GM12878 (cell line): ENCODE results near the gene DCDC2. TPM values are rescaled to one million over a fixed set of nuclear protein-coding genes. Genes with fewer than 3 reads are reported as not detected.
"Not testable (repeated sequence)": the region's sequence is repeated elsewhere in the genome, so short reads cannot be mapped to it uniquely, and the experiment has no call there.

ENCODE experiments used
- ATAC-seq: fragments of 200-7000 bp; cut with Tn5 transposase; 3 replicates; pipeline ENCODE4 v1.9.1; 2020; ENCODE audit warnings: mild to moderate bottlenecking, moderate library complexity
- BruUV-seq: library from RNA; stranded (reverse); fragments of 400-500 nt; replicated peaks from 2 replicates; lab custom pipeline; 2021; lab: Mats Ljungman, UMichigan
- CTCF ChIA-PET: fragments of 300-600 bp; sonication (Branson Sonifier 250); formaldehyde crosslinking; extraction: SDS; loops from one replicate; lab custom pipeline; 2021; ENCODE audit warnings: inconsistent platforms; lab: Yijun Ruan, JAX
- POLR2A ChIA-PET: fragments of 350-600 bp; formaldehyde crosslinking; extraction: SDS; loops from one replicate; lab custom pipeline; 2021; ENCODE audit warnings: inconsistent platforms; lab: Charles Lee
- RAD21 ChIA-PET: fragments of 300-600 bp; sonication (Branson Sonifier 250); formaldehyde crosslinking; loops from one replicate; lab custom pipeline; 2023; ENCODE audit warnings: antibody characterized with exemption; ENCODE audit not compliant: unreplicated experiment; lab: Charles Lee
- SMC1A ChIA-PET: fragments of 300-600 bp; sonication (Branson Sonifier 250); formaldehyde crosslinking; loops from one replicate; lab custom pipeline; 2023; ENCODE audit not compliant: unreplicated experiment, uncharacterized antibody; lab: Charles Lee
- DNase-seq: peaks from one replicate; pipeline ENCODE4 v3.0.0-alpha.2; 2011; ENCODE audit warnings: low read depth, low spot score
- FAIRE-seq: peaks from 3 replicates; lab custom pipeline; 2011; peaks lifted over from hg19 to GRCh38; lab: Jason Lieb, UNC
- H2AFZ ChIP-seq: 2 replicates; pipeline ENCODE4 v1.6.0; 2011; ENCODE audit warnings: low read depth, low read length, control low read depth; ENCODE audit not compliant: control insufficient read depth
- H3K27ac ChIP-seq: 2 replicates; pipeline ENCODE4 v1.5.1; 2011; ENCODE audit warnings: control low read depth; ENCODE audit not compliant: control insufficient read depth, insufficient read depth
- H3K27me3 ChIP-seq, 2 experiments: replicated peaks in 1 of 2; 2 replicates each; pipeline versions ENCODE4 v1.6.0 to v1.6.1; 2011; ENCODE audit warnings: low read length in 1 of 2; ENCODE audit not compliant: control insufficient read depth in 2 of 2, insufficient read depth in 2 of 2
- H3K36me3 ChIP-seq, 2 experiments: 2 replicates each; pipeline ENCODE4 v1.5.1; 2011; ENCODE audit warnings: low read length in 1 of 2; ENCODE audit not compliant: control insufficient read depth in 2 of 2, insufficient read depth in 2 of 2
- H3K4me1 ChIP-seq: 2 replicates; pipeline ENCODE4 v1.6.1; 2011; ENCODE audit warnings: mild to moderate bottlenecking, low read length, moderate library complexity, mixed read lengths; ENCODE audit not compliant: control insufficient read depth, insufficient read depth
- H3K4me2 ChIP-seq: 2 replicates; pipeline ENCODE4 v1.6.0; 2011; ENCODE audit warnings: control low read depth; ENCODE audit not compliant: control insufficient read depth, insufficient read depth
- H3K4me3 ChIP-seq: fragments of 200-600 bp; sonication (generic); 2 replicates; pipeline ENCODE4 v1.5.1; 2016
- H3K79me2 ChIP-seq: 2 replicates; pipeline ENCODE4 v1.6.0; 2011; ENCODE audit warnings: low read length; ENCODE audit not compliant: control insufficient read depth, insufficient read depth
- H3K9ac ChIP-seq: 2 replicates; pipeline ENCODE4 v1.8.0; 2011; ENCODE audit warnings: low read length, control low read depth, mixed read lengths; ENCODE audit not compliant: control insufficient read depth, insufficient read depth
- H3K9me3 ChIP-seq: replicated peaks from 3 replicates; pipeline ENCODE4 v1.5.1; 2011; ENCODE audit warnings: mild to moderate bottlenecking, low read length; ENCODE audit not compliant: control insufficient read depth, insufficient read depth
- H4K20me1 ChIP-seq: 2 replicates; pipeline ENCODE4 v1.6.0; 2011; ENCODE audit not compliant: control insufficient read depth, insufficient read depth
- NFYB ChIP-seq: IDR thresholded peaks from 2 replicates; pipeline ENCODE4 v1.6.1; 2011; ENCODE audit warnings: low read depth, mild to moderate bottlenecking, low read length, improper control_type of control experiment, moderate library complexity; ENCODE audit not compliant: insufficient read depth
- WGBS: methylation state at CpG from one replicate; pipeline ENCODE4 v1.1.6; 2016; ENCODE audit warnings: low lambda C conversion rate; ENCODE audit not compliant: insufficient replicate concordance, insufficient coverage; ENCODE audit errors: missing lambda C conversion rate; 5-methylcytosine and 5-hydroxymethylcytosine counted together
- in situ Hi-C: fragments of 300-500 bp; cut with MboI; formaldehyde crosslinking; loops from 9 replicates; pipeline ENCODE4 v1.14.3; 2018; ENCODE audit warnings: mixed read lengths
- intact Hi-C: fragments of 100-400 bp; cut with micrococcal nuclease; formaldehyde crosslinking; loops from one replicate; pipeline ENCODE4 v1.14.2; 2022; ENCODE audit not compliant: unreplicated experiment
- polyA plus RNA-seq, 11 experiments: library from polyadenylated mRNA; depleted of rRNA in 4 of 11; unstranded in 6 of 11; stranded (reverse) in 5 of 11; fragments of >200 nt; fragmentation: Nextera tagmentation in 4 of 11; fragmentation: Illumina TruSeq in 1 of 11; extraction: Ambion mirVana in 4 of 11; extraction: Trizol in 1 of 11; gene quantifications; 1 replicate in 1 of 11; 2 replicates in 10 of 11; pipeline versions ENCODE4 v1.2.1 to v1.2.3, GENCODE V29; 2011 to 2016; ENCODE audit warnings: inconsistent platforms in 2 of 11, missing spikeins in 2 of 11, low read depth in 1 of 11
- total RNA-seq, 4 experiments: library from RNA; depleted of rRNA in 3 of 4; stranded (reverse); fragments of >200 nt in 3 of 4; fragmentation: Illumina TruSeq in 1 of 4; extraction: Trizol in 1 of 4; gene quantifications; 2 replicates each; pipeline versions ENCODE4 v1.2.1 to v1.2.3, GENCODE V29; 2013 to 2021
- TF ChIP-seq, protein P1 (sequence below): fragments of 450-650 bp; IDR thresholded peaks from 2 replicates; pipeline ENCODE4 v1.6.1; 2017; ENCODE audit warnings: low read depth, mild to moderate bottlenecking, moderate library complexity

DCDC2 gene
- total and polyA plus RNA-seq, 10 of the 15 experiments (the other 5 are each of a cell fraction or from before 2014, with no cell fraction given), result under 0.01 to 0.03 TPM; not detected in 8

DNA sequence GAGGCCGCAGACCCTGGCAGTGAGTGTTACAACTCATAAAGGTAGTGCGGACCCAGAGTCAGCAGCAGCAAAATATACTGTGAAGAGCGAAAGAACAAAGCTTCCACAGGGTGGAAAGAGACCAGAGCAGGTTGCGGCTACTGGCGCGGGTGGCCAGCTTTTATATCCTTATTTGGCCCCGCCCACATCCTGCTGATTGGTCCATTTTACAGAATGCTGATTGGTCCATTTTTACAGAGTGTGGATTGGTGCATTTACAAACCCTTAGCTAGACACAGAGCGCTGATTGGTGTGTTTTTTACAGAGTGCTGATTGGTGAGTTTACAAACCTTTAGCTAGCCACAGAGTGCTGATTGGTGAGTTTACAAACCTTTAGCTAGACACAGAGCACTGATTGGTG is 215.1 kb downstream of the DCDC2 start:
- SMC1A ChIA-PET, ATAC-seq: not testable (repeated sequence)

DNA sequence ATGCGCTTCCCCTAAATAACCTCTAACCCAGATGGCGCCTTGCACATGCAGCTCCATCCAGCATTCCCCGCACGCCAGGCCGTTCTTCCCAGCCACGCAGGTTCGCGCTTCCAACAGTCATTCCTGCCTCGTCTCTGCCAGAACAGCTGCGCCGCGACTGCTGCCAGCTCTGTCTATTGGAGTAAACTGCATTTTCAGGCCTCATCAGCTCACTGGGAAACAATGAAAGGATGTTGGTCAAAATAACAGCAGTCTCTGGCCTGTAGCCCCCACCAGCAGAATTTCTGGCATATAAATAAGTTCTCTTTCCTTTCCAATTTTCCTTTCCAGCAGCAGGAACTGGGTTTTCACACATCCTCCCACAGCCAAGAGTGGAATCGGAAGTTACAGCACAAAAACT is 217.3 kb downstream of the DCDC2 start:
- TF ChIP-seq, protein P1, sequence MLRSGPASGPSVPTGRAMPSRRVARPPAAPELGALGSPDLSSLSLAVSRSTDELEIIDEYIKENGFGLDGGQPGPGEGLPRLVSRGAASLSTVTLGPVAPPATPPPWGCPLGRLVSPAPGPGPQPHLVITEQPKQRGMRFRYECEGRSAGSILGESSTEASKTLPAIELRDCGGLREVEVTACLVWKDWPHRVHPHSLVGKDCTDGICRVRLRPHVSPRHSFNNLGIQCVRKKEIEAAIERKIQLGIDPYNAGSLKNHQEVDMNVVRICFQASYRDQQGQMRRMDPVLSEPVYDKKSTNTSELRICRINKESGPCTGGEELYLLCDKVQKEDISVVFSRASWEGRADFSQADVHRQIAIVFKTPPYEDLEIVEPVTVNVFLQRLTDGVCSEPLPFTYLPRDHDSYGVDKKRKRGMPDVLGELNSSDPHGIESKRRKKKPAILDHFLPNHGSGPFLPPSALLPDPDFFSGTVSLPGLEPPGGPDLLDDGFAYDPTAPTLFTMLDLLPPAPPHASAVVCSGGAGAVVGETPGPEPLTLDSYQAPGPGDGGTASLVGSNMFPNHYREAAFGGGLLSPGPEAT, result no peak
- TF ChIP-seq, all 136 proteins: peak for 0
- 67% methylated on average over 13 of the region's 13 CpGs for WGBS
- ChIA-PET SMC1A (no interaction called here), RAD21 (no interaction called here), POLR2A (no interaction called here), CTCF (no interaction called here)
- no TSS peak for BruUV-seq
- H3K4me3 ChIP-seq, result no peak overlapping the region
- no peak for DNase-seq
- H3K27me3 ChIP-seq, result no peaks in the 10 kb centered on the region
- intact Hi-C loops, result no loop called here
- H3K4me1 ChIP-seq, result no peaks in the 10 kb centered on the region
- H3K9ac ChIP-seq, result no peak overlapping the region
- no peaks in the 10 kb centered on the region for H3K36me3 ChIP-seq
- H2AFZ ChIP-seq, result no peak overlapping the region
- no peak for FAIRE-seq
- no peaks in the 10 kb centered on the region; the same call in 2 of the 3 replicates for H3K9me3 ChIP-seq
- H4K20me1 ChIP-seq, result no peaks in the 10 kb centered on the region
- H3K4me2 ChIP-seq, result no peak overlapping the region
- H3K27ac ChIP-seq, result no peak overlapping the region
- H3K79me2 ChIP-seq, result no peaks in the 10 kb centered on the region
- no peak for ATAC-seq
- in situ Hi-C loops, result no loop called here

More for the DNA sequence above, 215.1 kb downstream of the DCDC2 start:
- H3K36me3 ChIP-seq, CTCF ChIA-PET, H3K9ac ChIP-seq, H3K4me2 ChIP-seq, RAD21 ChIA-PET, FAIRE-seq, H4K20me1 ChIP-seq, H3K79me2 ChIP-seq, POLR2A ChIA-PET, H3K27ac ChIP-seq, in situ Hi-C loops, H3K4me3 ChIP-seq, BruUV-seq, H3K9me3 ChIP-seq, intact Hi-C loops, DNase-seq, H3K27me3 ChIP-seq, H2AFZ ChIP-seq, H3K4me1 ChIP-seq: not testable (repeated sequence)
- WGBS, result 64% methylated on average over 8 of the region's 8 CpGs
- peak; percentile 51 for TF ChIP-seq NFYB
